ENCODE results near the gene GABRE. TPM values are rescaled to one million over a fixed set of nuclear protein-coding genes. Genes with fewer than 3 reads are reported as not detected.

GABRE gene
- total RNA-seq, 2 experiments from 2014 or later, result not detected

Other genes starting within 250 kb of the GABRE start
- not detected for gene CNGA2, start 239.9 kb downstream of the GABRE start, total RNA-seq
- not detected for gene MAGEA4, start 61.8 kb downstream of the GABRE start, total RNA-seq
- not detected for gene MAGEA10, start 163.9 kb upstream of the GABRE start, total RNA-seq

All from activated CD8-positive, alpha-beta memory T cell treated with anti-CD3 and anti-CD28 coated beads for 36 hours (primary cell).